BLaER1 treated with 17β-estradiol and CSF1 and Interleukin-3, amounts not matched to agents 10 nM and 100 nM (cell line): ENCODE data around the gene KCNA3.

ENCODE experiments used
- H3K27ac ChIP-seq, 11 experiments: shearing (Covaris generic); formaldehyde crosslinking; 2 replicates each; pipeline ENCODE4 v1.8.1; 2022
- H3K27me3 ChIP-seq, 11 experiments: shearing (Covaris generic); formaldehyde crosslinking; 2 replicates each; pipeline ENCODE4 v1.8.1; 2022
- H3K36me3 ChIP-seq, 11 experiments: shearing (Covaris generic); formaldehyde crosslinking; 2 replicates each; pipeline ENCODE4 v1.8.1; 2022
- H3K4me1 ChIP-seq, 10 experiments: shearing (Covaris generic); formaldehyde crosslinking; 2 replicates each; pipeline ENCODE4 v1.8.1; 2022
- H3K4me2 ChIP-seq, 11 experiments: shearing (Covaris generic); formaldehyde crosslinking; 2 replicates each; pipeline ENCODE4 v1.8.1; 2022
- H3K4me3 ChIP-seq, 10 experiments: shearing (Covaris generic); formaldehyde crosslinking; 2 replicates each; pipeline ENCODE4 v1.8.1; 2022
- H3K9ac ChIP-seq, 11 experiments: shearing (Covaris generic); formaldehyde crosslinking; 2 replicates each; pipeline ENCODE4 v1.8.1; 2022
- H3K9me3 ChIP-seq, 11 experiments: shearing (Covaris generic); formaldehyde crosslinking; replicated peaks in 1 of 11; 2 replicates each; pipeline ENCODE4 v1.8.1; 2022
- H4K20me1 ChIP-seq, 11 experiments: shearing (Covaris generic); formaldehyde crosslinking; 2 replicates each; pipeline ENCODE4 v1.8.1; 2022
- Cebpa-rat ChIP-seq, 11 experiments: shearing (Covaris generic); IDR thresholded peaks; 2 replicates each; pipeline ENCODE4 v1.8.1; 2022

Gene KCNA3

DNA sequence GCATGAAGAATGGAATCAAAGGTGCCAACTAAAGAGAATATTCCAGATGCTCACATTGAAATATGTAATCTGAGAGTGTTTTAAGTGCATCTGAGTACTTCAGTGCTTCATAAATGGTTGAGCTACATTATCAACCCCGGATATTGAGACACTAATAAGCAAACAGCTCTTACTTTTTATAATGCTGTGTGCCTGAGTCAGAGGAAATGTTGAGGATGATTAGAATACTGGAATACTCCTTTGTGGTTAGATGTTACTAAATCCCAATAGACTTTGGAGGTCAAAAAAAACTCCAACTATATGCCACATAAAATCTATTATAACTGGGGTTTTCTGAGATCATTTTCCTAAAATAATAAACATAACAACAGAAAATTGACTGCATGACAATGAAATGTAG is 12.5 kb upstream of the KCNA3 start:
- Histone ChIP-seq H3K4me1 (peaks cover 0 to 13% (median 10%) of the 10 kb centered on the region in 10 experiments; a peak in 14 of 20 replicates), H3K27me3 (no peaks in the 10 kb centered on the region; a peak in 1 of 22 replicates), H3K36me3 (no peaks in the 10 kb centered on the region), H3K9me3 (no peaks in the 10 kb centered on the region), H4K20me1 (no peaks in the 10 kb centered on the region), H3K4me3 (no peak overlapping the region), H3K27ac (no peak overlapping the region), H3K9ac (no peak overlapping the region), H3K4me2 (peak overlapping the region; percentile 6 to 47 (median 31); a peak in 18 of 22 replicates)
- no peak for TF ChIP-seq Cebpa-rat (IDR thresholded peaks at IDR 0.05)

GRCh38 chr1:110686188-110686587 is 11.4 kb upstream of the KCNA3 start:
- H4K20me1 ChIP-seq: no peaks in the 10 kb centered on the region
- peak overlapping the region in 1 of 11 experiments; percentile 31; a peak in 3 of 22 replicates for H3K4me2 ChIP-seq
- no peaks in the 10 kb centered on the region for H3K9me3 ChIP-seq
- H3K4me1 ChIP-seq: peaks cover 0 to 13% (median 10%) of the 10 kb centered on the region in 10 experiments; a peak in 14 of 20 replicates
- H3K9ac ChIP-seq: no peak overlapping the region
- TF ChIP-seq Cebpa-rat (IDR thresholded peaks at IDR 0.05): no peak
- H3K27ac ChIP-seq: no peak overlapping the region
- H3K36me3 ChIP-seq: no peaks in the 10 kb centered on the region
- H3K4me3 ChIP-seq: no peak overlapping the region
- no peaks in the 10 kb centered on the region; a peak in 1 of 22 replicates for H3K27me3 ChIP-seq

- no peak overlapping the region for H3K4me2 ChIP-seq
- no peaks in the 10 kb centered on the region; a peak in 1 of 22 replicates for H3K27me3 ChIP-seq
Measured at GRCh38 chr1:110684491-110684890, 9.8 kb upstream of the KCNA3 start.

GRCh38 chr1:110682898-110683297 is 8.2 kb upstream of the KCNA3 start:
- Histone ChIP-seq H3K4me1 (peaks cover 7 to 15% (median 11%) of the 10 kb centered on the region in 10 experiments; a peak in 16 of 20 replicates), H3K27ac (no peak overlapping the region), H4K20me1 (no peaks in the 10 kb centered on the region)

More at GRCh38 chr1:110684491-110684890, 9.8 kb upstream of the KCNA3 start:
- H3K27ac ChIP-seq: no peak overlapping the region
- no peaks in the 10 kb centered on the region for H3K9me3 ChIP-seq
- H4K20me1 ChIP-seq: no peaks in the 10 kb centered on the region
- no peak overlapping the region for H3K9ac ChIP-seq
- H3K4me3 ChIP-seq: no peak overlapping the region
- peaks cover 7 to 15% (median 11%) of the 10 kb centered on the region in 10 experiments; a peak in 16 of 20 replicates for H3K4me1 ChIP-seq
- no peak for TF ChIP-seq Cebpa-rat (IDR thresholded peaks at IDR 0.05)
- no peaks in the 10 kb centered on the region for H3K36me3 ChIP-seq

DNA sequence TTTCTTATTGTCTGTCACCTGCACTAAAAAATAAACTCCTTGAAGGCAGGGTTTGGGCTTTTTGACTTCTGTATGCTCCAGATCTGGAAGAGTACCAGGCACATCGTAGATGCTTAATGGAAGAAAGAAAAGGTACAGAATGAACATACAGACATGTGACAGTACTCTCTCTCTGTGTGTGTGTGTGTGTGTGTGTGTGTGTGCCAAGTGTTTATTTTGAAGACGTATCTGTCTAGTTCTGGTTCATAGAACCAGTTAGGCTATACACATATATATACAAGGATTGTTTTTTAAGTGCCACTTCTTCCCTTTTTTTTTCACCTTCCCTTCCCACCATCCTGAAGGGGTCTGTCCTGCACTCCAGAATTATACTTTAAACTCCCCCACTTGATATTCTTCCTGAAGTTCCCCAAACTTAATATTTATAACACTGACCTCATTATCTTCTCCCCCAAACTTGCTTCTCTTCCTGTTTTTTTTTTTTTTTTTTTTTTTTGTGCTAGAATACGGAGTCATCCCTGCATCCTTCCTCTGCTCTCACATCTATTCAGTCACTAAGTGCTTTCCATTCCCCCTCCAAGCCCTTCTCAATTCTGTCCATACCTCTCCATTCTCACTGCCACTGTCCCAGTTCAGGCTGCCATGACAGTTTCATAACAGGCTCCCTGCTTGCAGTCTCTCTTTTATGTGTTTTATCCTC is 5.4 kb upstream of the KCNA3 start:
- peaks cover 0 to 5% (median 0%) of the 10 kb centered on the region in 11 experiments; a peak in 4 of 22 replicates for H4K20me1 ChIP-seq
- H3K36me3 ChIP-seq: no peaks in the 10 kb centered on the region
- peaks cover 19 to 26% (median 25%) of the 10 kb centered on the region in 11 experiments for H3K27me3 ChIP-seq
- peaks cover 4 to 21% (median 8%) of the 10 kb centered on the region in 10 experiments; a peak in 15 of 20 replicates for H3K4me1 ChIP-seq
- no peak overlapping the region for H3K27ac ChIP-seq
- 0 out of 22 replicates have a peak overlapping the region, but pooled peaks of 2 of the 11 experiments have one; percentile 9 to 16 for H3K4me2 ChIP-seq
- no peaks in the 10 kb centered on the region for H3K9me3 ChIP-seq
- no peak overlapping the region for H3K4me3 ChIP-seq
- no peak for TF ChIP-seq Cebpa-rat (IDR thresholded peaks at IDR 0.05)
- no peak overlapping the region for H3K9ac ChIP-seq

More at GRCh38 chr1:110682898-110683297, 8.2 kb upstream of the KCNA3 start:
- Histone ChIP-seq H3K4me2 (no peak overlapping the region), H3K9me3 (no peaks in the 10 kb centered on the region), H3K36me3 (no peaks in the 10 kb centered on the region), H3K27me3 (no peaks in the 10 kb centered on the region; a peak in 1 of 22 replicates), H3K9ac (no peak overlapping the region), H3K4me3 (no peak overlapping the region)
- TF ChIP-seq Cebpa-rat (IDR thresholded peaks at IDR 0.05): no peak

GRCh38 chr1:110677526-110677925 is 2.8 kb upstream of the KCNA3 start:
- Histone ChIP-seq H4K20me1 (peaks cover 0 to 20% (median 5%) of the 10 kb centered on the region in 11 experiments; a peak in 9 of 22 replicates), H3K9me3 (no peaks in the 10 kb centered on the region), H3K9ac (no peak overlapping the region), H3K4me1 (peaks cover 27 to 48% (median 33%) of the 10 kb centered on the region in 10 experiments), H3K4me2 (no peak overlapping the region), H3K4me3 (no peak overlapping the region), H3K27me3 (peaks cover 46 to 53% (median 52%) of the 10 kb centered on the region in 11 experiments), H3K36me3 (no peaks in the 10 kb centered on the region), H3K27ac (no peak overlapping the region)
- TF ChIP-seq Cebpa-rat (IDR thresholded peaks at IDR 0.05): no peak

DNA sequence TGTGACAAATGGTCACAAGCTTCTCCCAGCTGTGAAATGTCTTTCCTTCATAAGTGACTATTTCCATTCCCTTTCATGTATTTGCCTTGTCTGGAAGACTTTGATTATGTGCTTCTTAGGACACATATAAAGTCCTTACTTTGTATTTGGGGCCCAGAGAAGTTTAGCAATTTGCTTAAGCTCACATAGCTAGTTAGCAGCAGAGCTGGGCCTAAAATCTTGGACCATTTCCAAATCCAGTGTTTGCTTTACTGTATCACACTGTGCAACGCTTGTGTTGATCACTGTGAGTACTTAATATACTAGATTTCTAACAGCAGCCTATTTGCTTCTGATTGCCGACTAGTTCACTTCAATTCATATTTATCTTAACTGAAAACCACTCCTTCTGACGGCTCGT is 2.2 kb upstream of the KCNA3 start:
- TF ChIP-seq Cebpa-rat (IDR thresholded peaks at IDR 0.05): no peak
- Histone ChIP-seq H3K27ac (no peak overlapping the region), H3K36me3 (no peaks in the 10 kb centered on the region), H3K9ac (no peak overlapping the region), H3K4me1 (peaks cover 32 to 53% (median 38%) of the 10 kb centered on the region in 10 experiments), H3K9me3 (no peaks in the 10 kb centered on the region), H3K4me3 (no peak overlapping the region), H3K27me3 (peaks cover 51 to 58% (median 58%) of the 10 kb centered on the region in 11 experiments), H4K20me1 (peaks cover 0 to 20% (median 5%) of the 10 kb centered on the region in 11 experiments; a peak in 9 of 22 replicates), H3K4me2 (no peak overlapping the region)

DNA sequence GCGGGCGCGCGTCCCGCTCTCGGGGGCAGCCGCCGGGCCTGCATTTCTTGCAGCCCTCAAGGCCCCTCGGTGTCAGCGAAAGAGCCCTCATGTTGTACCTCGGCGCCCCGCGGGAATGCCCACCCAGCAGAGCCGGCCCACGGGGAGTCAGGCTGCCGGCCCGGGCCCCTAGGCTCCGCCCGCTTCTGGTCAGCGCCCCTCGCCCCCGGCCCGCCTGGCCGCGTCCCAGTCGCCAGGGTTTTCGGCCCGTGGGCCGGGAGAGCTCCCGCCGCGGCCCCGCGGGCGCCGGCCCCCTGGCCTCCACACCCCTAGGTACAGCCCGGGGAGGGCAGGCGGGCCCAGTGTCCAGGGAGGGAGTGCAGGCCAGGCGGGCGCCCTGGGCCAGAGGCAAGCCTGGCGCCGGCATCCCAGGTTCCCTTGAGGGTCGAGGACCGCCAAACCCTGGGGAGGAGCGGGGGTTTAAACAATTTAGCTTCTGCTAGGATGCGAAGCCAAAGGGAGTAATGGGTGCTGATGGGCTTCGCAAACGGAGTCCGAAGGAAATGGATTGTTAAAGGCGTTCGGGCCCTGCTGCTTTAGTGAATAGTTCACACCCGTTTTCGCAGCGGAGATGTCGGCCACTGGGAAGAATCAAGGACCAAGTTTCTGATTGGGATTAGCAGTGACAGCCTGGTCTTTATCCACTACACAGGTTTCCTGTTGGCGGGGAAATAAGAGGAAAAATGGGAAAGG is 486 bp upstream of the KCNA3 start:
- H3K27ac ChIP-seq: peak overlapping the region in 8 of 11 experiments; percentile 34 to 63 (median 46); a peak in 12 of 22 replicates
- peak overlapping the region; percentile 94 to 100 (median 97) for H3K4me2 ChIP-seq
- no peak for TF ChIP-seq Cebpa-rat (IDR thresholded peaks at IDR 0.05)
- no peaks in the 10 kb centered on the region for H3K9me3 ChIP-seq
- H3K9ac ChIP-seq: peak overlapping the region; percentile 52 to 75 (median 69)
- peaks cover 40 to 56% (median 49%) of the 10 kb centered on the region in 10 experiments for H3K4me1 ChIP-seq
- H3K27me3 ChIP-seq: peaks cover 69 to 76% (median 75%) of the 10 kb centered on the region in 11 experiments
- H3K4me3 ChIP-seq: peak overlapping the region; percentile 65 to 77 (median 67)
- H3K36me3 ChIP-seq: no peaks in the 10 kb centered on the region
- H4K20me1 ChIP-seq: peaks cover 0 to 20% (median 5%) of the 10 kb centered on the region in 11 experiments; a peak in 9 of 22 replicates
